Spleen (tissue), 7 donors: ENCODE data around the gene CCDC69.

Source experiments
- POLR2A ChIP-seq, 3 donors: fragments of 450-650 bp; IDR thresholded peaks; one replicate each; pipeline ENCODE4 v1.5.1; 2017; ENCODE audit warnings: antibody characterized with exemption in 3 of 3, mild to moderate bottlenecking in 1 of 3
- TF ChIP-seq, protein P1 (sequence below), 11 experiments: fragments of 200-600 bp in 7 of 11; fragments of 450-650 bp in 4 of 11; sonication (generic) in 4 of 11; IDR thresholded peaks in 8 of 11; conservative IDR thresholded peaks in 3 of 11; 1 replicate in 7 of 11; 2 replicates in 4 of 11; pipeline versions ENCODE4 v1.4.0 to v1.8.0; 2016 to 2021; ENCODE audit warnings: antibody characterized with exemption in 11 of 11, inconsistent platforms in 4 of 11, mild to moderate bottlenecking in 1 of 11
- donor health status: DM: no; HTN: no; CAD: no; lungs with moderate emphysema.
- donor health status: DM: no; HTN: no; CAD: no.
- donor health status: DM: no; HTN: no; CAD: no.

DNA sequence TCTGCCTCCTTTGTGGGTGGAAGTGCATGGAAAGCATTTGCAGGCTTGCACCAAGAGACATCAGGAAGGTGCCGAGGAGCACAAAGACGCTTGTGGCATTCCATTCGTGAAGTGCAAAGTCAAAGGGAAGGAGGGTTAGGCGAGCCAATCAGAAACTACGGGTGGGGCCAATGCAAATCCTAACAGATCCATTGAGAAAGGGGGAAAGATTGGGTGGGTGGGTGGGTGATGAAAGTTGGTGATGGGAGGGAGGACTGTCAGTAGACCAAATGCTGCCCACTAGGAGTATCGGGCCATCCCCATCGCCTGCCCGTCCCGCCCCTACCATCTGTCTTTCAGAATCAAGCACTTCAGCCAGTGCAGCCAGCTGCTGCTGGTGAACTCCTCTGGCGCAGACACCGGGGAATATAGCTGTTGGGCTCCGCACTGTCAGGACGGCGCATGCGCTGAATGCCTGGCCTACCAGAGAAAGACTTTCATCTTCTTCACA lies 49.2 kb downstream of the CCDC69 start:
- TF ChIP-seq POLR2A (IDR thresholded peaks at IDR 0.05) = no peak
- TF ChIP-seq, protein P1, sequence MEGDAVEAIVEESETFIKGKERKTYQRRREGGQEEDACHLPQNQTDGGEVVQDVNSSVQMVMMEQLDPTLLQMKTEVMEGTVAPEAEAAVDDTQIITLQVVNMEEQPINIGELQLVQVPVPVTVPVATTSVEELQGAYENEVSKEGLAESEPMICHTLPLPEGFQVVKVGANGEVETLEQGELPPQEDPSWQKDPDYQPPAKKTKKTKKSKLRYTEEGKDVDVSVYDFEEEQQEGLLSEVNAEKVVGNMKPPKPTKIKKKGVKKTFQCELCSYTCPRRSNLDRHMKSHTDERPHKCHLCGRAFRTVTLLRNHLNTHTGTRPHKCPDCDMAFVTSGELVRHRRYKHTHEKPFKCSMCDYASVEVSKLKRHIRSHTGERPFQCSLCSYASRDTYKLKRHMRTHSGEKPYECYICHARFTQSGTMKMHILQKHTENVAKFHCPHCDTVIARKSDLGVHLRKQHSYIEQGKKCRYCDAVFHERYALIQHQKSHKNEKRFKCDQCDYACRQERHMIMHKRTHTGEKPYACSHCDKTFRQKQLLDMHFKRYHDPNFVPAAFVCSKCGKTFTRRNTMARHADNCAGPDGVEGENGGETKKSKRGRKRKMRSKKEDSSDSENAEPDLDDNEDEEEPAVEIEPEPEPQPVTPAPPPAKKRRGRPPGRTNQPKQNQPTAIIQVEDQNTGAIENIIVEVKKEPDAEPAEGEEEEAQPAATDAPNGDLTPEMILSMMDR (IDR thresholded peaks at IDR 0.05 in 8 of 11, conservative IDR thresholded peaks at IDR 0.05 in 3 of 11) = no peak
